NCI-H748 treated with DMSO at 0.1 percent for 48 hours (cell line): ENCODE measurements around the gene RNF224.
A peak's percentile ranks its signal among the peaks of the same experiment; 100 is the strongest.
"Not testable (repeated sequence)": the region's sequence is repeated elsewhere in the genome, so short reads cannot be mapped to it uniquely, and the experiment has no call there.

Source experiments
- DNase-seq: peaks from one replicate; lab custom pipeline; 2025; lab: John Stamatoyannopoulos, UW

Gene RNF224

GRCh38 chr9:137254624-137255447, 27.5 kb downstream of the RNF224 start, which contains the start of gene NELFB:
NELFB (plus strand) TSS chr9:137255327.
- peak; percentile 77 for DNase-seq

- DNase-seq: no peak
Observed at GRCh38 chr9:137255448-137256114, 28.3 kb downstream of the RNF224 start.

GRCh38 chr9:137256362-137256761, 29.1 kb downstream of the RNF224 start:
- DNase-seq: no peak

GRCh38 chr9:137256856-137257255, 29.6 kb downstream of the RNF224 start:
- DNase-seq: no peak

GRCh38 chr9:137262173-137262908, 35.0 kb downstream of the RNF224 start:
- not testable (repeated sequence) for DNase-seq

- no peak for DNase-seq
Observed at GRCh38 chr9:137262909-137263285, 35.6 kb downstream of the RNF224 start.

- no peak for DNase-seq
Observed at GRCh38 chr9:137263506-137263905, 36.2 kb downstream of the RNF224 start.

- DNase-seq: no peak
Observed at GRCh38 chr9:137264067-137264466, 36.8 kb downstream of the RNF224 start.

- DNase-seq: no peak
Observed at GRCh38 chr9:137265496-137266161, 38.3 kb downstream of the RNF224 start.

- DNase-seq: no peak
Observed at GRCh38 chr9:137266162-137266527, 38.8 kb downstream of the RNF224 start.

- no peak for DNase-seq
Observed at GRCh38 chr9:137266585-137267453, 39.5 kb downstream of the RNF224 start.

- DNase-seq: no peak
Observed at GRCh38 chr9:137267933-137268355, 40.6 kb downstream of the RNF224 start.

GRCh38 chr9:137268538-137269201, 41.4 kb downstream of the RNF224 start:
- DNase-seq: no peak

GRCh38 chr9:137269231-137269772, 42.0 kb downstream of the RNF224 start:
- DNase-seq: no peak

- DNase-seq: no peak
Observed at GRCh38 chr9:137270929-137271695, 43.8 kb downstream of the RNF224 start.

- DNase-seq: no peak
Observed at GRCh38 chr9:137271696-137272076, 44.4 kb downstream of the RNF224 start.

GRCh38 chr9:137272241-137273094, 45.2 kb downstream of the RNF224 start:
- DNase-seq: no peak

GRCh38 chr9:137273095-137273490, 45.8 kb downstream of the RNF224 start:
- DNase-seq: no peak
